KG1 (cell line): ENCODE results near the gene SEC24A.
A peak's percentile ranks its signal among the peaks of the same experiment; 100 is the strongest.
"Not testable (repeated sequence)": the region's sequence is repeated elsewhere in the genome, so short reads cannot be mapped to it uniquely, and the experiment has no call there.

Experiments used
- DNase-seq: peaks from one replicate; lab custom pipeline; 2025; lab: John Stamatoyannopoulos, UW

SEC24A gene

GRCh38 chr5:134749415-134749814 lies 100.8 kb downstream of the SEC24A start:
- no peak for DNase-seq

- DNase-seq = no peak
Measured at GRCh38 chr5:134758176-134758503, 109.6 kb downstream of the SEC24A start.

GRCh38 chr5:134758504-134759341 lies 110.1 kb downstream of the SEC24A start, which contains the start of gene DDX46:
DDX46 (plus strand) TSS chr5:134758779; CDS start chr5:134758939, 160 bp downstream.
- DNase-seq = peak; percentile 42

- not testable (repeated sequence) for DNase-seq
Measured at GRCh38 chr5:134767528-134768291, 119.1 kb downstream of the SEC24A start.

GRCh38 chr5:134769206-134769605 lies 120.6 kb downstream of the SEC24A start:
- no peak for DNase-seq

- DNase-seq = no peak
Measured at GRCh38 chr5:134772461-134773125, 124.0 kb downstream of the SEC24A start.

GRCh38 chr5:134777366-134777765 lies 128.8 kb downstream of the SEC24A start:
- DNase-seq = no peak
